GM23248 (cell line): Measurements from ENCODE around the gene MNT. TPM values are rescaled to one million over a fixed set of nuclear protein-coding genes. Genes with fewer than 3 reads are reported as not detected.

Experiments
- DNase-seq: peaks from one replicate; pipeline ENCODE4 v3.0.0-alpha.2; 2015
- H2AFZ ChIP-seq: fragments of 200-600 bp; sonication (generic); 2 replicates; pipeline ENCODE4 v1.6.1; 2016; ENCODE audit warnings: antibody characterized with exemption
- H3F3A ChIP-seq: fragments of 200-600 bp; sonication (generic); 2 replicates; pipeline ENCODE4 v1.6.1; 2016; ENCODE audit warnings: mild to moderate bottlenecking, antibody characterized with exemption, mixed run types; ENCODE audit not compliant: insufficient read depth
- H3K27ac ChIP-seq: fragments of 200-600 bp; sonication (generic); 2 replicates; pipeline ENCODE4 v1.5.1; 2016; ENCODE audit warnings: mild to moderate bottlenecking
- H3K27me3 ChIP-seq: fragments of 200-600 bp; sonication (generic); replicated peaks from 2 replicates; pipeline ENCODE4 v1.6.1; 2016; ENCODE audit warnings: mild to moderate bottlenecking; ENCODE audit not compliant: insufficient read depth
- H3K36me3 ChIP-seq: fragments of 200-600 bp; sonication (generic); 2 replicates; pipeline ENCODE4 v1.6.1; 2016; ENCODE audit warnings: low read depth, mild to moderate bottlenecking
- H3K4me1 ChIP-seq: fragments of 200-600 bp; sonication (generic); 2 replicates; pipeline ENCODE4 v1.6.1; 2016; ENCODE audit warnings: mild to moderate bottlenecking; ENCODE audit not compliant: insufficient read depth
- H3K4me2 ChIP-seq: fragments of 200-600 bp; sonication (generic); one replicate; pipeline ENCODE4 v1.6.1; 2016; ENCODE audit warnings: mild to moderate bottlenecking; ENCODE audit not compliant: unreplicated experiment
- H3K4me3 ChIP-seq: fragments of 200-600 bp; sonication (generic); 2 replicates; pipeline ENCODE4 v1.5.1; 2016; ENCODE audit warnings: mild to moderate bottlenecking
- H3K79me2 ChIP-seq: fragments of 200-600 bp; sonication (generic); 2 replicates; pipeline ENCODE4 v1.6.1; 2016; ENCODE audit warnings: mild to moderate bottlenecking; ENCODE audit not compliant: insufficient read depth
- H3K9ac ChIP-seq: fragments of 200-600 bp; sonication (generic); 2 replicates; pipeline ENCODE4 v1.6.1; 2016; ENCODE audit warnings: mild to moderate bottlenecking
- H3K9me2 ChIP-seq: fragments of 200-600 bp; sonication (generic); 2 replicates; pipeline ENCODE4 v1.6.1; 2016; ENCODE audit warnings: mixed run types, mild to moderate bottlenecking, moderate library complexity; ENCODE audit not compliant: insufficient read depth
- H3K9me3 ChIP-seq: fragments of 200-600 bp; sonication (generic); one replicate; pipeline ENCODE4 v1.6.1; 2017; ENCODE audit warnings: low read depth
- H4K20me1 ChIP-seq: fragments of 200-600 bp; sonication (generic); 2 replicates; pipeline ENCODE4 v1.6.0; 2016; ENCODE audit not compliant: insufficient read depth
- EZH2 ChIP-seq: fragments of 200-600 bp; sonication (generic); IDR thresholded peaks from 2 replicates; pipeline ENCODE4 v1.6.1; 2018; ENCODE audit warnings: antibody characterized with exemption, mild to moderate bottlenecking; ENCODE audit not compliant: insufficient read depth, poor library complexity, severe bottlenecking
- EZH2phosphoT487 ChIP-seq: fragments of 200-600 bp; sonication (generic); IDR thresholded peaks from 2 replicates; pipeline ENCODE4 v1.6.1; 2018; ENCODE audit warnings: antibody characterized with exemption, moderate library complexity, mild to moderate bottlenecking, low read depth; ENCODE audit not compliant: insufficient read depth
- WGBS, 2 experiments: methylation state at CpG; one replicate each; pipeline ENCODE4 v1.1.6; 2015 to 2017; ENCODE audit warnings: low lambda C conversion rate in 2 of 2, low coverage in 1 of 2; ENCODE audit errors: missing lambda C conversion rate in 2 of 2; 5-methylcytosine and 5-hydroxymethylcytosine counted together
- in situ Hi-C: fragments of 300-500 bp; cut with MboI; formaldehyde crosslinking; loops from 2 replicates; pipeline ENCODE4 v1.15.0; 2020
- polyA plus RNA-seq: library from polyadenylated mRNA; unstranded; fragments of >200 nt; fragmentation: Nextera tagmentation; extraction: Ambion mirVana; gene quantifications from 2 replicates; pipeline ENCODE4 v1.2.1, GENCODE V29; 2016
- total RNA-seq: library from RNA; depleted of rRNA; stranded (reverse); fragments of >200 nt; shearing (Covaris generic); gene quantifications from 2 replicates; pipeline ENCODE4 v1.2.3, GENCODE V29; 2014

MNT gene
- total and polyA plus RNA-seq, 2 experiments from 2014 or later: 6.2 TPM

DNA sequence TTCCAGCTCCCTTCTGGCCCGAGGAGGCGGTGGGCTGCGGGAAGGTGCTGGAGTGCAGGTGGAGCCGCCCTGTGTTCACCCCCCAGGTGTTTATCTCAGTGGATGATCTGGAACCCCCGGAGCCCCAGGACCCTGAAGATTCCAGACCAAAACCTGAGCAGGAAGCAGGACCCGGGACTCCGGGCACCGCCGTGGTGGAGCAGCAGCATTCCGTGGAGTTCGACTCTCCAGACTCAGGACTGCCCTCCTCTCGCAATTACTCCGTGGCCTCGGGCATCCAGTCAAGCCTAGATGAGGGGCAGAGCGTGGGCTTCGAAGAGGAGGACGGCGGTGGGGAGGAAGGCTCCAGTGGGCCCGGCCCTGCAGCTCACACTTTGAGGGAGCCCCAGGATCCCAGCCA lies 25.5 kb downstream of the MNT start:
- DNase-seq: no peak
- H2AFZ ChIP-seq: no peak overlapping the region
- no peak overlapping the region for H3K4me2 ChIP-seq
- H3K27ac ChIP-seq: no peak overlapping the region
- no peaks in the 10 kb centered on the region for H3K9me2 ChIP-seq
- H3F3A ChIP-seq: no peaks in the 10 kb centered on the region; the same call in 1 of the 2 replicates
- no peaks in the 10 kb centered on the region for H3K4me1 ChIP-seq
- no peaks in the 10 kb centered on the region for H3K9me3 ChIP-seq
- H3K36me3 ChIP-seq: no peaks in the 10 kb centered on the region
- H3K27me3 ChIP-seq: no peaks in the 10 kb centered on the region
- H3K9ac ChIP-seq: no peak overlapping the region
- in situ Hi-C loops: no loop called here
- no peaks in the 10 kb centered on the region for H3K79me2 ChIP-seq
- WGBS, 2 experiments: 92 to 97% methylated on average over 17 to 19 of the region's 19 CpGs
- no peak overlapping the region for H3K4me3 ChIP-seq
- TF ChIP-seq EZH2 (no peak), EZH2phosphoT487 (no peak)
- H4K20me1 ChIP-seq: no peaks in the 10 kb centered on the region

DNA sequence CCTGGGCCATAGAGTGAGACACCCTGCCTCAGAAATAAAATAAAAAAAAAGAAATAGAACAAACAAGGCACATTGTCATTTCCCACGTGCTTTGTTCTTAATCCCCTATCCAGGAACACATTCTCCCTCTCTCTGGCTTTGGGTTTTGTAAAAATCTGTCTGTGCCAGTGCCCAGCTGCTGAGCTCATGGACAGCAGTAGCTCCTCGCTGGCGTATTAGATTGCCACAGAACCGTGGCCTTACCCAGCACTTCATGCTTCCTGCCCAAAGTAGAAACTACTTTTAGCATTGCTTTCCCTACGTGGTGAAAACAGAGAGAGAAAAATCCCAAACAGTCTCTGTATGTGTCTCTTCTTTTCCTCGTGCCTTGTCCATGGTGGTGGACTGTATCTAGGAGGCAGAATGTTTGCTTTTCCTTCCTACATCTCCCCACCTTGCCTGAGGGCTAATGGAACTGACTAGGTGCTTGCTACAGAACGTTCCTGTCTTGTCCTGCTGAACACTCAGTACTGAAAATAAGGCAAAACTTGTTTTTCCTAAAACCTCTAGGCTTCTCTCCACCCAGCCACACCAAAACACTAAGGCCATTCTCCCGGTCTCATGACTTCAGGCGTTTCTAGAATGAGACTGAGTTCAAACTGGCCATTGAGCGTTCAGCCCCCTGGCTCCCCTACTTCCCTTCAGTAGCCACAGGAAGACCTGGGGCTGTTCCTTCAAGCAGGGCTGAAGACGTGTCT lies 26.1 kb downstream of the MNT start:
- no peaks in the 10 kb centered on the region for H4K20me1 ChIP-seq
- H2AFZ ChIP-seq: no peak overlapping the region
- H3K4me1 ChIP-seq: no peaks in the 10 kb centered on the region
- no peaks in the 10 kb centered on the region for H3K9me3 ChIP-seq
- H3K79me2 ChIP-seq: no peaks in the 10 kb centered on the region
- no peaks in the 10 kb centered on the region for H3K9me2 ChIP-seq
- no peaks in the 10 kb centered on the region for H3K36me3 ChIP-seq
- H3K27me3 ChIP-seq: no peaks in the 10 kb centered on the region
- no peak overlapping the region for H3K9ac ChIP-seq
- TF ChIP-seq EZH2: no peak
- TF ChIP-seq EZH2phosphoT487: no peak
- in situ Hi-C loops: no loop called here
- no peak for DNase-seq
- H3K4me3 ChIP-seq: no peak overlapping the region
- WGBS, 2 experiments: 85 to 89% methylated on average over 11 of the region's 11 CpGs
- no peak overlapping the region for H3K27ac ChIP-seq
- no peak overlapping the region for H3K4me2 ChIP-seq
- H3F3A ChIP-seq: no peaks in the 10 kb centered on the region; the same call in 1 of the 2 replicates

DNA sequence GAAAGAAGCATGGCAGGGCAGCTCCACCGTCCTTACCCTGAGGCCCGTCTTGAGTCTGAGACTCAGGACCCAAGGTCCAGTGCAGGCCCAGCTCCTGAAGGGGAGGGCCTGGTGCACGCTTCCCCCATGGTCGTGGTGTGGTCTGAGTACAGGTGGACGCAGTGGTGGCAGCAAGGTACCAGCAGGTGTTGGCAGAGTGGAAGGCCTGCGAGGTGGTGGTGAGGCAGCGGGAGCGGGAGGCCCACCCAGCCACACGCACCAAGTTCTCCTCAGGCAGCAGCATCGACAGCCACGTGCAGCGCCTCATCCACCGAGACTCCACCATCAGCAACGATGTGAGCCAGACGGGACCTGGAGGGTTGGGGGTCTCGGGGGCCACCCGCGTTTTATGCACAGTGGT lies 27.7 kb downstream of the MNT start:
- Histone ChIP-seq H3K27me3 (no peaks in the 10 kb centered on the region), H2AFZ (no peak overlapping the region), H3K79me2 (no peaks in the 10 kb centered on the region), H3K27ac (no peak overlapping the region), H3K4me3 (no peak overlapping the region), H3K4me2 (no peak overlapping the region), H3K4me1 (no peaks in the 10 kb centered on the region), H3K36me3 (no peaks in the 10 kb centered on the region), H3F3A (no peaks in the 10 kb centered on the region; the same call in 1 of the 2 replicates), H3K9me3 (no peaks in the 10 kb centered on the region), H3K9me2 (no peaks in the 10 kb centered on the region), H3K9ac (no peak overlapping the region), H4K20me1 (no peaks in the 10 kb centered on the region)
- in situ Hi-C loops: no loop called here
- 96% methylated on average over 14 to 18 of the region's 18 CpGs for WGBS, 2 experiments
- TF ChIP-seq EZH2phosphoT487 (no peak), EZH2 (no peak)
- DNase-seq: no peak

DNA sequence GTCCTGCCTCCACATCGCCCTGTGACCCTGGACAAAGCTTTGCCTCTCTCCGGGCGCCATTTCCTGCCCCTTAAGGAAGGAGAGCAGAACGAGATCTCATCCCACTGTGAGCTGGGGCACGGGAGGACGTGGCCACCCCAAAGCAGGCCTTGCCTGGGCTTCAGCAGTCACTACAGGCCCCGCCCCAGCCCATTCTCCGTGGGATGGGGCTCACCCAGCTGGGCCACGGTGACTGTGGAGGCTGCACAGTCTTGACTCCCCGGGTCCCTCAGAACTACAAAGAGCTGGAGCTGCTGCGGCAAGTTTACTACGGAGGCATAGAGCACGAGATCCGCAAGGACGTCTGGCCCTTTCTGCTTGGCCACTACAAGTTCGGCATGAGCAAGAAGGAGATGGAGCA lies 28.2 kb downstream of the MNT start:
- H3K79me2 ChIP-seq: no peaks in the 10 kb centered on the region
- no peak for TF ChIP-seq EZH2phosphoT487
- TF ChIP-seq EZH2: no peak
- H3K27me3 ChIP-seq: no peaks in the 10 kb centered on the region
- H3K4me3 ChIP-seq: no peak overlapping the region
- no peak for DNase-seq
- H3K27ac ChIP-seq: no peak overlapping the region
- WGBS, 2 experiments: 86 to 91% methylated on average over 15 to 16 of the region's 16 CpGs
- no peak overlapping the region for H3K9ac ChIP-seq
- no peak overlapping the region for H3K4me2 ChIP-seq
- H3K36me3 ChIP-seq: no peaks in the 10 kb centered on the region
- H3K9me3 ChIP-seq: no peaks in the 10 kb centered on the region
- in situ Hi-C loops: no loop called here
- H3K4me1 ChIP-seq: no peaks in the 10 kb centered on the region
- H3F3A ChIP-seq: no peaks in the 10 kb centered on the region; the same call in 1 of the 2 replicates
- no peaks in the 10 kb centered on the region for H3K9me2 ChIP-seq
- no peaks in the 10 kb centered on the region for H4K20me1 ChIP-seq
- no peak overlapping the region for H2AFZ ChIP-seq
